Measurements from ENCODE around the gene CENPT. TPM values are rescaled to one million over a fixed set of nuclear protein-coding genes. Genes with fewer than 3 reads are reported as not detected.
A peak's percentile ranks its signal among the peaks of the same experiment; 100 is the strongest.

The CENPT gene
- total and polyA plus RNA-seq, 2 of the 13 experiments (the other 11 are each of a cell fraction or from before 2014, with no cell fraction given) = 40.9 to 43.3 TPM

DNA sequence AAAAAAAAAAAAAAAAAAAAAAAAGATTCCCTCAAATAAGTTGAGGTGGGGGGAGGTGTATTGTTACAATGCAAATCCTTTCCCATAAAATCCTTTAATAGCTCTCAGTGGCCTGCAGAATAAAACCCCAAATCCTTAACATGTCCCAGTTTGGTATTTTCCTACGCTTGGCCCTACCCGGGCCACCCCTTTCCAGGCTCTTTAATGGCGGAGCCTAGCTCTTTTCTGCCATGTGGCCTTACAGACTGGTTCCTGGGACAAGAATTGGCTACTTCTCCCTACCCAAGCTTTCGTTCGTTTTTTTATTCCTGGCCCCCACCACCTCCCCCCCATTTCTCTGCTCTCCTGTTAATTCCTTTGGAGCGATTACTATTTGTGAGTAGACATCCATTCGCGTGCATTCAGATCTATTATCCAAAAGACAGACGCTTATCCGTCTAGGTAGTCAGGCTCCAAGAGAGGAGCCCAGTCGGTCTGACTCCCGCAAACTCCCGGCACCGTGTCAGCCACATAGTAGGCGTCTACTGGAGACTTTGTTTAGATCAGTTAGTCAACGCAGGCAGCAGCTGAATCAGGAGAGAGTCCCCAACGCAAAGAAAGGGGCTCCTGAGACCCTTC, 6.2 kb downstream of the CENPT start (continued):
- TF ChIP-seq, protein P1, sequence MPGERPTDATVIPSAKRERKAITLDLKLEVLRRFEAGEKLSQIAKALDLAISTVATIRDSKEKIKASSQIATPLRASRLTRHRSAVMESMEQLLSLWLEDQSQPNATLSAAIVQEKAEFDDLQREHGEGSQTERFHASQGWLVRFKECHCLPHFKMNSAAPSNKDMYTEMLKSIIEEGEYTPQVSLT (CRISPR knock-in tag; IDR thresholded peaks at IDR 0.05; ENCODE audit: borderline replicate concordance, low read depth) = no peak
- TF ChIP-seq FOSL2 (CRISPR knock-in tag; IDR thresholded peaks at IDR 0.05) (no peak), ZMYM2 (CRISPR knock-in tag; IDR thresholded peaks at IDR 0.05) (peak; percentile 88), DMAP1 (CRISPR knock-in tag; IDR thresholded peaks at IDR 0.05) (no peak), BCL6 (CRISPR knock-in tag; IDR thresholded peaks at IDR 0.05) (no peak), XBP1 (CRISPR knock-in tag; IDR thresholded peaks at IDR 0.05) (no peak), NFYC (CRISPR knock-in tag; IDR thresholded peaks at IDR 0.05) (no peak), ZNF616 (CRISPR knock-in tag; IDR thresholded peaks at IDR 0.05; ENCODE audit: low read depth) (0 out of 2 replicates have a peak, but pooled peaks have one; percentile 38), SUZ12 (IDR thresholded peaks at IDR 0.05; ENCODE audit: low read depth, low read length) (no peak), ZFP82 (CRISPR knock-in tag; IDR thresholded peaks at IDR 0.05; ENCODE audit: borderline replicate concordance) (0 out of 2 replicates have a peak, but pooled peaks have one; percentile 50), ZNF775 (CRISPR knock-in tag; IDR thresholded peaks at IDR 0.05; ENCODE audit: borderline replicate concordance) (no peak), SMAD9 (CRISPR knock-in tag; IDR thresholded peaks at IDR 0.05) (no peak), MIER2 (CRISPR knock-in tag; IDR thresholded peaks at IDR 0.05) (no peak), CC2D1A (CRISPR knock-in tag; IDR thresholded peaks at IDR 0.05) (no peak), IRX3 (CRISPR knock-in tag; IDR thresholded peaks at IDR 0.05; ENCODE audit: borderline replicate concordance, low read depth) (0 out of 2 replicates have a peak, but pooled peaks have one; percentile 35), ZNF557 (CRISPR knock-in tag; IDR thresholded peaks at IDR 0.05) (no peak), ZNF20 (CRISPR knock-in tag; IDR thresholded peaks at IDR 0.05) (no peak), ZNF510 (CRISPR knock-in tag; IDR thresholded peaks at IDR 0.05; ENCODE audit: low read depth) (no peak), POGZ (CRISPR knock-in tag; IDR thresholded peaks at IDR 0.05) (no peak), ZKSCAN1 (IDR thresholded peaks at IDR 0.05; ENCODE audit: low read length) (peak; percentile 92), RORA (CRISPR knock-in tag; IDR thresholded peaks at IDR 0.05) (no peak), ZNF3 (CRISPR knock-in tag; IDR thresholded peaks at IDR 0.05) (peak; percentile 15; the same call in 1 of the 2 replicates), SMARCC2 (IDR thresholded peaks at IDR 0.05) (0 out of 2 replicates have a peak, but pooled peaks have one; percentile 37)
- TF ChIP-seq, protein P2, sequence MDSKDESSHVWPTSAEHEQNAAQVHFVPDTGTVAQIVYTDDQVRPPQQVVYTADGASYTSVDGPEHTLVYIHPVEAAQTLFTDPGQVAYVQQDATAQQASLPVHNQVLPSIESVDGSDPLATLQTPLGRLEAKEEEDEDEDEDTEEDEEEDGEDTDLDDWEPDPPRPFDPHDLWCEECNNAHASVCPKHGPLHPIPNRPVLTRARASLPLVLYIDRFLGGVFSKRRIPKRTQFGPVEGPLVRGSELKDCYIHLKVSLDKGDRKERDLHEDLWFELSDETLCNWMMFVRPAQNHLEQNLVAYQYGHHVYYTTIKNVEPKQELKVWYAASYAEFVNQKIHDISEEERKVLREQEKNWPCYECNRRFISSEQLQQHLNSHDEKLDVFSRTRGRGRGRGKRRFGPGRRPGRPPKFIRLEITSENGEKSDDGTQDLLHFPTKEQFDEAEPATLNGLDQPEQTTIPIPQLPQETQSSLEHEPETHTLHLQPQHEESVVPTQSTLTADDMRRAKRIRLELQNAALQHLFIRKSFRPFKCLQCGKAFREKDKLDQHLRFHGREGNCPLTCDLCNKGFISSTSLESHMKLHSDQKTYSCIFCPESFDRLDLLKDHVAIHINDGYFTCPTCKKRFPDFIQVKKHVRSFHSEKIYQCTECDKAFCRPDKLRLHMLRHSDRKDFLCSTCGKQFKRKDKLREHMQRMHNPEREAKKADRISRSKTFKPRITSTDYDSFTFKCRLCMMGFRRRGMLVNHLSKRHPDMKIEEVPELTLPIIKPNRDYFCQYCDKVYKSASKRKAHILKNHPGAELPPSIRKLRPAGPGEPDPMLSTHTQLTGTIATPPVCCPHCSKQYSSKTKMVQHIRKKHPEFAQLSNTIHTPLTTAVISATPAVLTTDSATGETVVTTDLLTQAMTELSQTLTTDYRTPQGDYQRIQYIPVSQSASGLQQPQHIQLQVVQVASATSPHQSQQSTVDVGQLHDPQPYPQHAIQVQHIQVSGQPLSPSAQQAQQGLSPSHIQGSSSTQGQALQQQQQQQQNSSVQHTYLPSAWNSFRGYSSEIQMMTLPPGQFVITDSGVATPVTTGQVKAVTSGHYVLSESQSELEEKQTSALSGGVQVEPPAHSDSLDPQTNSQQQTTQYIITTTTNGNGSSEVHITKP (CRISPR knock-in tag; IDR thresholded peaks at IDR 0.05; ENCODE audit: low read depth) = no peak
